Mammary epithelial cell (primary cell): ENCODE data around the gene VSTM4.

Experiments
- CTCF ChIP-seq, 2 donors: IDR thresholded peaks in 1 of 2; conservative IDR thresholded peaks in 1 of 2; 2 replicates each; pipeline ENCODE4 v1.5.1; 2011 to 2012; ENCODE audit warnings: inconsistent platforms in 2 of 2, low read length in 2 of 2, mild to moderate bottlenecking in 2 of 2, control low read depth in 1 of 2, low read depth in 1 of 2; ENCODE audit not compliant: insufficient read depth in 1 of 2; ENCODE audit errors: extremely low read depth in 1 of 2
- EZH2 ChIP-seq: IDR thresholded peaks from 2 replicates; pipeline ENCODE4 v1.6.1; 2012; ENCODE audit warnings: low read length, inconsistent platforms, borderline replicate concordance

GRCh38 chr10:49081547-49082275 lies 33.6 kb downstream of the VSTM4 start:
- TF ChIP-seq CTCF (conservative IDR thresholded peaks at IDR 0.05 in 1 of 2, IDR thresholded peaks at IDR 0.05 in 1 of 2; ENCODE audit: extremely low read depth in 1 of 2, insufficient read depth in 1 of 2, low read depth in 1 of 2, low read length in 2 of 2) (no peak), EZH2 (no peak)
